H1 (cell line): Measurements from ENCODE around the gene MEX3C. TPM values are rescaled to one million over a fixed set of nuclear protein-coding genes. Genes with fewer than 3 reads are reported as not detected.

Experiments
- BCL11A ChIP-seq, 2 experiments: IDR thresholded peaks; one replicate each; pipeline ENCODE4 v1.6.1; 2011; ENCODE audit warnings: low read depth in 2 of 2, low read length in 2 of 2, mild to moderate bottlenecking in 2 of 2
- CHD2 ChIP-seq: IDR thresholded peaks from 2 replicates; pipeline ENCODE4 v1.6.1; 2012; ENCODE audit warnings: low read length, improper control_type of control experiment
- GTF2F1 ChIP-seq: IDR thresholded peaks from 2 replicates; pipeline ENCODE4 v1.6.1; 2012; ENCODE audit warnings: low read depth, low read length, improper control_type of control experiment, borderline replicate concordance
- HDAC2 ChIP-seq, 2 experiments: fragments of 300-600 bp in 1 of 2; sonication (generic) in 1 of 2; IDR thresholded peaks; 2 replicates each; pipeline ENCODE4 v1.6.1; 2011 to 2012; ENCODE audit warnings: low read depth in 2 of 2, low read length in 2 of 2, mild to moderate bottlenecking in 2 of 2, moderate library complexity in 2 of 2, borderline replicate concordance in 1 of 2, inconsistent platforms in 1 of 2
- KDM1A ChIP-seq: fragments of 200-600, 300-600 bp; sonication (generic); IDR thresholded peaks from 2 replicates; pipeline ENCODE4 v1.7.1; 2016; ENCODE audit warnings: mild to moderate bottlenecking, low read length, borderline replicate concordance
- KDM4A ChIP-seq: IDR thresholded peaks from one replicate; pipeline ENCODE4 v1.7.1; 2012; ENCODE audit warnings: low read depth, mild to moderate bottlenecking, moderate library complexity, low read length, inconsistent platforms; ENCODE audit not compliant: severe bottlenecking
- MAX ChIP-seq: IDR thresholded peaks from 2 replicates; pipeline ENCODE4 v1.6.1; 2012; ENCODE audit warnings: inconsistent platforms
- NRF1 ChIP-seq: IDR thresholded peaks from 2 replicates; pipeline ENCODE4 v1.6.1; 2011; ENCODE audit warnings: mild to moderate bottlenecking, low read depth, low read length, improper control_type of control experiment
- POLR2A ChIP-seq, 2 experiments: IDR thresholded peaks; 1 replicate in 1 of 2; 2 replicates in 1 of 2; pipeline ENCODE4 v1.6.1; 2011; ENCODE audit warnings: low read depth in 2 of 2, low read length in 2 of 2, mild to moderate bottlenecking in 2 of 2; ENCODE audit errors: control extremely low read depth in 1 of 2
- RAD21 ChIP-seq, 2 experiments: IDR thresholded peaks in 1 of 2; conservative IDR thresholded peaks in 1 of 2; 2 replicates each; pipeline ENCODE4 v1.6.1; 2011; ENCODE audit warnings: low read depth in 2 of 2, low read length in 2 of 2, improper control_type of control experiment in 1 of 2, inconsistent platforms in 1 of 2, mild to moderate bottlenecking in 1 of 2, moderate library complexity in 1 of 2
- RBBP5 ChIP-seq: IDR thresholded peaks from 2 replicates; pipeline ENCODE4 v1.7.1; 2012; ENCODE audit warnings: low read depth, mild to moderate bottlenecking, inconsistent platforms, low read length, moderate library complexity, borderline replicate concordance
- RFX5 ChIP-seq: IDR thresholded peaks from 2 replicates; pipeline ENCODE4 v1.6.1; 2011; ENCODE audit warnings: low read depth, low read length, improper control_type of control experiment, borderline replicate concordance
- SIRT6 ChIP-seq: IDR thresholded peaks from one replicate; pipeline ENCODE4 v1.7.1; 2012; ENCODE audit warnings: low read length, inconsistent platforms
- SIX5 ChIP-seq: IDR thresholded peaks from 2 replicates; pipeline ENCODE4 v1.6.1; 2011; ENCODE audit warnings: mild to moderate bottlenecking, low read depth, low read length
- SP2 ChIP-seq: IDR thresholded peaks from 2 replicates; pipeline ENCODE4 v1.6.1; 2012; ENCODE audit warnings: mild to moderate bottlenecking, low read length, inconsistent platforms
- TAF7 ChIP-seq: optimal IDR thresholded peaks from 2 replicates; pipeline ENCODE3; 2011; ENCODE audit warnings: low read depth, mild to moderate bottlenecking, inconsistent platforms, low read length, moderate library complexity, borderline replicate concordance
- USF2 ChIP-seq: IDR thresholded peaks from 2 replicates; pipeline ENCODE4 v1.6.1; 2011; ENCODE audit warnings: low read length, improper control_type of control experiment
- YY1 ChIP-seq: IDR thresholded peaks from 2 replicates; pipeline ENCODE4 v1.6.1; 2011; ENCODE audit warnings: low read depth, mild to moderate bottlenecking, low read length
- polyA plus RNA-seq, 7 experiments: library from polyadenylated mRNA; depleted of rRNA in 3 of 7; stranded (reverse) in 5 of 7; unstranded in 2 of 7; fragments of >200 nt in 5 of 7; fragments of 200-250 nt in 2 of 7; gene quantifications; 1 replicate in 5 of 7; 2 replicates in 1 of 7; 4 replicates in 1 of 7; pipeline versions ENCODE4 v1.2.1 to v1.2.3, GENCODE V29; 2011 to 2013; ENCODE audit warnings: missing spikeins in 2 of 7, mixed read lengths in 2 of 7
- total RNA-seq: library from RNA; stranded (reverse); fragmentation: NEBNext Ultra II Directional; extraction: Animal tissue kit (Norgen Biotek cat#: 25700); gene quantifications from 2 replicates; pipeline ENCODE4 v1.2.1, GENCODE V29; 2021
- TF ChIP-seq, protein P1 (sequence below), 3 experiments: IDR thresholded peaks; 1 replicate in 2 of 3; 2 replicates in 1 of 3; pipeline versions ENCODE4 v1.5.1 to v1.6.1; 2011; ENCODE audit warnings: low read length in 3 of 3, mild to moderate bottlenecking in 3 of 3, inconsistent platforms in 2 of 3, low read depth in 1 of 3, moderate library complexity in 1 of 3; ENCODE audit not compliant: insufficient read depth in 1 of 3; ENCODE audit errors: control extremely low read depth in 1 of 3
- TF ChIP-seq, protein P2 (sequence below): IDR thresholded peaks from 2 replicates; pipeline ENCODE4 v1.6.1; 2011; ENCODE audit warnings: low read depth, mild to moderate bottlenecking, low read length; ENCODE audit not compliant: insufficient read depth

MEX3C gene
- total and polyA plus RNA-seq, 2 of the 8 experiments (the other 6 are each of a cell fraction or from before 2014, with no cell fraction given): 48.2 to 103 TPM

DNA sequence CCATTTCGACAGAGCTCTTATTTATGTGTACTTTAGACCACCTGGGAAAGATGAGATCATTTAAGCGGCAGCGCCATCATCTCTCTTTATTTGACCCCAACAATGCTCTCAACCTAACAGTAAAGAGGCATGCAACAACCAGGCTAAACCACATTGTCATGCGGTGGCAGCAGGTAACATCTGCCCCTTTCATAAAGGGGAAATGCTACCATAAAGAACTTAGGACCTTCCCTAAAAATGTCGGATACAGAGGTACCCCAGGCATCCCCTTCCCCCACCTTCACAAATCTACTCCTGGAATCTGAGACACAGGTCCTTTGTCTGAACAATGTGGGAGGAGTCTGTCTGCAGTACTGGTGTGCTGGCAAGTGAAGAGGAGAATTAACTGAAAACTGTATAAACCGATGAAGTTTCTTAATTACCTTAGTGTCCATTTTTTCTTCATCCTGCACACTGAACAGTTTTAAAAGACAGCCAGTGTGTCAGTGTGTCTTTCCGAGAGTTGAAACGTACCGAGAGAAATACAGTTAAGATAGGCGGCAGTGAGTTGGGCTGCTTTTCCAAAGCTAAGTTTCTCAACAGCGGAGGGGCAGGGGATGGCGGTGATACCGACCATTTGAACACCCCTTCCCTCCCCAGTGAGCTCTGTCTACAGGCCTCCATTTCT lies 1.9 kb downstream of the MEX3C start (continued):
- TF ChIP-seq, protein P1, sequence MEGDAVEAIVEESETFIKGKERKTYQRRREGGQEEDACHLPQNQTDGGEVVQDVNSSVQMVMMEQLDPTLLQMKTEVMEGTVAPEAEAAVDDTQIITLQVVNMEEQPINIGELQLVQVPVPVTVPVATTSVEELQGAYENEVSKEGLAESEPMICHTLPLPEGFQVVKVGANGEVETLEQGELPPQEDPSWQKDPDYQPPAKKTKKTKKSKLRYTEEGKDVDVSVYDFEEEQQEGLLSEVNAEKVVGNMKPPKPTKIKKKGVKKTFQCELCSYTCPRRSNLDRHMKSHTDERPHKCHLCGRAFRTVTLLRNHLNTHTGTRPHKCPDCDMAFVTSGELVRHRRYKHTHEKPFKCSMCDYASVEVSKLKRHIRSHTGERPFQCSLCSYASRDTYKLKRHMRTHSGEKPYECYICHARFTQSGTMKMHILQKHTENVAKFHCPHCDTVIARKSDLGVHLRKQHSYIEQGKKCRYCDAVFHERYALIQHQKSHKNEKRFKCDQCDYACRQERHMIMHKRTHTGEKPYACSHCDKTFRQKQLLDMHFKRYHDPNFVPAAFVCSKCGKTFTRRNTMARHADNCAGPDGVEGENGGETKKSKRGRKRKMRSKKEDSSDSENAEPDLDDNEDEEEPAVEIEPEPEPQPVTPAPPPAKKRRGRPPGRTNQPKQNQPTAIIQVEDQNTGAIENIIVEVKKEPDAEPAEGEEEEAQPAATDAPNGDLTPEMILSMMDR (IDR thresholded peaks at IDR 0.05; ENCODE audit: control extremely low read depth in 1 of 3, insufficient read depth in 1 of 3, low read depth in 1 of 3, low read length in 3 of 3): no peak
- peak; percentile 72 for TF ChIP-seq YY1
- TF ChIP-seq USF2: no peak
- no peak for TF ChIP-seq RFX5
- TF ChIP-seq POLR2A (IDR thresholded peaks at IDR 0.05; ENCODE audit: control extremely low read depth in 1 of 2, low read depth in 2 of 2, low read length in 2 of 2): peak in 1 of 2 experiments; percentile 57; a peak in 1 of 3 replicates
- TF ChIP-seq, protein P2, sequence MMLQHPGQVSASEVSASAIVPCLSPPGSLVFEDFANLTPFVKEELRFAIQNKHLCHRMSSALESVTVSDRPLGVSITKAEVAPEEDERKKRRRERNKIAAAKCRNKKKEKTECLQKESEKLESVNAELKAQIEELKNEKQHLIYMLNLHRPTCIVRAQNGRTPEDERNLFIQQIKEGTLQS: no peak
- TF ChIP-seq CHD2: no peak
- no peak for TF ChIP-seq TAF7
- TF ChIP-seq SP2: no peak
- TF ChIP-seq NRF1: no peak
- TF ChIP-seq KDM4A: no peak
- TF ChIP-seq RAD21 (IDR thresholded peaks at IDR 0.05 in 1 of 2, conservative IDR thresholded peaks at IDR 0.05 in 1 of 2; ENCODE audit: low read depth in 2 of 2, low read length in 2 of 2): no peak
- TF ChIP-seq GTF2F1: no peak
- TF ChIP-seq RBBP5: no peak
- TF ChIP-seq BCL11A (IDR thresholded peaks at IDR 0.05; ENCODE audit: low read depth in 2 of 2, low read length in 2 of 2): no peak
- no peak for TF ChIP-seq MAX
- TF ChIP-seq KDM1A: no peak
- no peak for TF ChIP-seq SIX5
- no peak for TF ChIP-seq HDAC2 (IDR thresholded peaks at IDR 0.05; ENCODE audit: borderline replicate concordance in 1 of 2, low read depth in 2 of 2, low read length in 2 of 2)
- no peak for TF ChIP-seq SIRT6
